ENCODE results near the gene NFKBIL1.
A peak's percentile ranks its signal among the peaks of the same experiment; 100 is the strongest.
"Not testable (repeated sequence)": the region's sequence is repeated elsewhere in the genome, so short reads cannot be mapped to it uniquely, and the experiment has no call there.

NFKBIL1 gene, protein sequence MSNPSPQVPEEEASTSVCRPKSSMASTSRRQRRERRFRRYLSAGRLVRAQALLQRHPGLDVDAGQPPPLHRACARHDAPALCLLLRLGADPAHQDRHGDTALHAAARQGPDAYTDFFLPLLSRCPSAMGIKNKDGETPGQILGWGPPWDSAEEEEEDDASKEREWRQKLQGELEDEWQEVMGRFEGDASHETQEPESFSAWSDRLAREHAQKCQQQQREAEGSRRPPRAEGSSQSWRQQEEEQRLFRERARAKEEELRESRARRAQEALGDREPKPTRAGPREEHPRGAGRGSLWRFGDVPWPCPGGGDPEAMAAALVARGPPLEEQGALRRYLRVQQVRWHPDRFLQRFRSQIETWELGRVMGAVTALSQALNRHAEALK

DNA sequence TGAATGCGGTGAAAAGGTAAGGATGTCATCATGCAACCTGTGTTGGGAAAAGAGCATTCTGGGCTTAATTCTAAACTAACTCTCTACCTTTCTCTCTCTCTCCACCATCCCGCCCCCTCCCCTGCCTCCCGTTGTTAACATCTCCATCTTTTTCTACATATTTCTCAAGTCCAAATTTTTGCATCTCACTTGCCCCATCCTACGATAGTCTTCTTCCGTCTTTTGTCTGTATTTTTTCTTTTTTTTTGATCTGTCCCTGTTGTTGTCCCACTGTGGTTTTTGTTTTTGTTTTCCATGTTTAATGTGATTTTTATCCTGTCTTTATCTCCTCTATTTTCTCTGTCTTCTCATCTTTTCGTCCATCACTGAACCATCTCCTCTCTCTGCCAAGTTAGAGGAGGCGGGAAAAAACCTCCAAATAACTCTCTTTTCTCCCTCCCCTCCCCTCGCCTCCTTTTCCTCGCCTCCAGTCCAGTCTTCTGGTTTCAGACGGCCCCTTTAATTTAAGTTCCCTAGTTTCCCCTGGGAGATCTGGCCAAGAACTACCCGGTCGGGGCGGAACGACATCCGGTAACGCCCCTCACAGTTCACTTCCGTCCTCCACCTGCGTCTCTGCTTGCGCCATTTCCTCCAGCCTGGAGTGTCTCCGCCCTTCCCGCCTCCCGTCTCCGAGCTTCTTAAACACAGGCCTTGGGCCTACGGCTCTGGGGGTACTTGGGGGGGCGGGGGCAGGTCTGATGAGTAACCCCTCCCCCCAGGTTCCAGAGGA is at the start of gene NFKBIL1:
Gene NFKBIL1 (plus strand): TSS at position 651 of the 769 bp plus-strand sequence. CDS start 87 bp downstream, at position 738.
- DNase-seq (ENCODE audit: low read depth): peak; percentile 94

DNA sequence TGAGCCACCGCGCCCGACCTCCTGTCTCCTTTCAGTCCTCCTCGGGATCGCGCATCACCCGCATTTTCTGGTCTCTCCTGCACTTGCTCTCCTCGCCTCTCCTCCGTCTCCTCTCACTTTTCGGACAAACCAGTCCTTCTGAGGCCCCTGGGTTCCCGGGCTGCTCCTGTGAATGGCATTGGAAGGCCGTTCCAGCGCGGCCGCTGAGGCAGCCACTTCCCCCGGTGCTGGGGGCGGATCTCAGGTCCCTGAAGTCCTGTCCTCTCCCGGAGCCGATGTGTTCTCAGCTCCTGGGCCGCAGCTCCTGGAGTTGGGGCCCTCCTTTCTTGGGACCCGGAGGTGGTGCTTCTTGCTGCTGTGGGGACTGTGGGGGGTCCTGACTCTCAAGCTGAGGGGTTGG is 48.7 kb upstream of the NFKBIL1 start:
- DNase-seq (ENCODE audit: low read depth): no peak

DNA sequence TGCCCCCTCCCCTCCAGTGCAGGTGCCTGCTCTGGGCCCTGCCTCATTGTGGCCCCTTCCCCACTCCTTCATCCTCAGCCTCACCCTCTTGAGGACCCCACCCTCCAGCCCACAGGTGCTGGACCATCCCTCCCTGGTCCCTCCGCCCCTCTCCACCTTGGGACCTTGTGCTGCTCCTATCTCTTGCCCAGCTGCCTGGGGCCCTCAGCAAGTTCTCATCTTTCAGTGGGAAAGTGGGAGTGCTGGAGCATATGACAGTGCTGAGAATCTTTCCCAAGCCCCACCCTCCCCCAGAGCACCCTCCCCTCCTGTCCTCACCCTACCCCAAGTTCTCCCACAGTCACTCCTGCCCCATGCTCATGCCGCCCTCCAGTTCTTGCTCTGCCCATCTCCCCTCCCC is 47.8 kb upstream of the NFKBIL1 start:
- DNase-seq (ENCODE audit: low read depth): not testable (repeated sequence)

GRCh38 chr6:31502586-31502985 is 44.8 kb upstream of the NFKBIL1 start:
- DNase-seq (ENCODE audit: low read depth): no peak

GRCh38 chr6:31509036-31509435 is 38.4 kb upstream of the NFKBIL1 start:
- DNase-seq (ENCODE audit: low read depth): not testable (repeated sequence)

DNA sequence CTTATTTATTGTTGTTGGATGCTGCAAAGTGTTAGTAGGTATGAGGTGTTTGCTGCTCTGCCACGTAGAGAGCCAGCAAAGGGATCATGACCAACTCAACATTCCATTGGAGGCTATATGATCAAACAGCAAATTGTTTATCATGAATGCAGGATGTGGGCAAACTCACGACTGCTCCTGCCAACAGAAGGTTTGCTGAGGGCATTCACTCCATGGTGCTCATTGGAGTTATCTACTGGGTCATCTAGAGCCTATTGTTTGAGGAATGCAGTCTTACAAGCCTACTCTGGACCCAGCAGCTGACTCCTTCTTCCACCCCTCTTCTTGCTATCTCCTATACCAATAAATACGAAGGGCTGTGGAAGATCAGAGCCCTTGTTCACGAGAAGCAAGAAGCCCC is 37.4 kb upstream of the NFKBIL1 start:
- DNase-seq (ENCODE audit: low read depth): no peak

DNA sequence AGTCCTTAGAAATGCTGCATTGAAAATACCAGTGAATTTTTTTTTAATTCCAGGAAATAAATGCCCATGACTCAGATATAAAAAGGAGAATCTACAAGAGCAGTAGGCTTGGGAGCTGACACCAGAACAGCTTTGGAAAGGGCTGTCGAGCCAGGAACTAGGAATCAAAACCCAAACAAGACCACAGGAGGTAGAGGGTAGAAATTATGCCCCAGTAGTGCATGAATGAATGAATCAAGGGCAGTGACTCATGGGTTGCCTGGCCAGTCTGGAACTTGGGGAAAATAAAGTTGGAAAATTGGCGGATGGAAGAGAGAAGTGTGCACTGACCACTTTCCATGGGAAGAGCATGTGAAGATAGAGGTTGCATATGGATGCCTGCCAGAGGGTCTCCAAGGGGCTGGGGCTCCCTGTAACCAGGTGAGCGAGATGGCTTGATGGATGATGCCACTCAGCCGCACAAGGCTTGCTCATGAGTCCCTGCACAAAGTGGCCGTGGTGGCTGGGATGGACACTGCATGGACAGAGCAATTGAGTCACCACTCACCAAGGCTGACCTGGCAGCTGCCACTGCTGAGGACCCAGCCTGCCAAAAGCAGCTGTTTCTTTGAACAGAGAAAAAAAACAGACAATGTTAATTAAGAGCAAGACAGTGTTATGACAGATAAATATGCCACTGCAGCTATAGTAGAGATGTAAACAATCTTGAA is 33.8 kb upstream of the NFKBIL1 start:
- no peak for DNase-seq (ENCODE audit: low read depth)

GRCh38 chr6:31521835-31522234 is 25.6 kb upstream of the NFKBIL1 start:
- DNase-seq (ENCODE audit: low read depth): no peak

DNA sequence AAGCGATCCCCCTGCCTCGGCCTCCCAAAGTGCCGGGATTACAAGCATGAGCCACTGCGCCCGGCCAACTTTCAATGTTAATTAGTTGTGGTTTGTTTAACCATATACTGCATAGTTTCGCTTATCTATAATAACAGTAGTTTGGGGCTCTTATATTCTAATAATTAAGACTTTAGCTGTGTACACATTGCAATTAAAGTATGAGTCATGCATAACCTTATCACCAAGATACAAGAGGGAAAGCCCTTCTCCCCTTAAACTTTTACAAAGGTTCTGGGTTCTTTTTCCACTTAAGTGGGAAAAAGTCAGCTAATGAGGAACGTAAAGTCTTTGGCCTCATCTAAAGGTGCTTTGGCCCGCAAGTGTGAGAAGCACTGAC is 21.9 kb upstream of the NFKBIL1 start:
- no peak for DNase-seq (ENCODE audit: low read depth)

DNA sequence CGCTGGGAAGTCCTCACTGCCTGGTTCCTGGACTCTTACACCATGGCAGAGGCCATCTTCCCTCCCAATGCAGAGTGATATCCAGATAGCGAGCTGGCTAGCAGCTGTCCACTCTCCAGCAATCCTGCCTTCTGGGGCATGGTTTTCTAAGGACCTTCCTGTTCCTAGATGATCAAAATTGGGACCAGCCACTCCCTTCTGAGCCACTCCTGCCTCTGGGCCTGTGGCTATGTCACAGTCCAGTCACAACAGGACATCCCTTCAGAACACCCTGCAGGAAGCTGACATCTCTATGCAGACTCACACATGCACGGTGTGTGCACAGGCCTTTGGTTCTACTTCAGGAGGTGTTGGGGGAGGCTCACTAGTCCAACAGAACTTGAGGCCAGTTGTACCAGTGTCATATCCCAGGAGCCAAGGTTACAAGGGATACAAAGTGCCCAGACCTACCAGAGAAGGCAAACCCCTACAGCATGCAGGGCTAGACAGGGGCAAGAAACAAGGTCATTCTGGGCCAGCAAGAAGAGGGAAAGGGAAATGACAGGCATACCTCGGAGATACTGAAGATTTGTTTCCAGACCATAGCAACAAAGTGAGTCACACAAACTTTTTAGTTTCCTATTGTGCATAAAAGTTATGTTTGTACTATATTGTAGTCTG is 21.3 kb upstream of the NFKBIL1 start:
- DNase-seq (ENCODE audit: low read depth): no peak

GRCh38 chr6:31528307-31528777 is 19.1 kb upstream of the NFKBIL1 start:
- no peak for DNase-seq (ENCODE audit: low read depth)

GRCh38 chr6:31528821-31529328 is 18.5 kb upstream of the NFKBIL1 start, which contains the start of gene MCCD1:
TSS of gene MCCD1 (plus strand) at chr6:31528962. CDS start at chr6:31529015, 53 bp downstream.
- no peak for DNase-seq (ENCODE audit: low read depth)

DNA sequence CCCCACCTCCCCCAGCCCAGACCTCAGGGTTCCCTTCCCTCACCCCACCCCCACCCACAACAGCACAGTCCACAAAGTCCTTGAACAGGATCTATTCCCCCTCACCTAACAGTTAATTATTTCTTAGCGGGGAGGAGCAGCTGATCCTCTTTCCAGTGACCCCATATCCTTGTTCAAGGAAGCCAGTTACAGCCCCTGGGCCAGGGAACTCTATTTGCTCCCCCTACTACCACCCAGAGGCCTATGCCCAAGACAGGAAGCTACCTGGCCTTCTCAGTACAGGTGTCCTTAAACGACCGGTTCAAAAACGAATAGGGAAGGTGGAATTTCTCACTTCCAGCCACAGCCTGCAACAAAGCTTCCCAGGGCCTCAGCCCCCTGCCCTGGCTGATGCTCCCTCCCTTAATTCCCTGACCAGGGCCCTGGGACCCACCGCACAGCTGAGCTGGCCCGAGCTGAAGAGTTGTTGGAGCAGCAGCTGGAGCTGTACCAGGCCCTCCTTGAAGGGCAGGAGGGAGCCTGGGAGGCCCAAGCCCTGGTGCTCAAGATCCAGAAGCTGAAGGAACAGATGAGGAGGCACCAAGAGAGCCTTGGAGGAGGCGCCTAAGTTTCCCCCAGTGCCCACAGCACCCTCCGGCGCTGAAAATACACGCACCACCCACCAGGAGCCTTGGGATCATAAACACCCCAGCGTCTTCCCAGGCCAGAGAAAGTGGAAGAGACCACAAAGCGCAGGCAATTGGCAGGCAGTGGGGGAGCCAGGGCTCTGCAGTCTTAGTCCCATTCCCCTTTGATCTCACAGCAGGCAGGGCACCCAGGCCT is 17.9 kb upstream of the NFKBIL1 start:
- no peak for DNase-seq (ENCODE audit: low read depth)

- DNase-seq (ENCODE audit: low read depth): no peak
Measured at GRCh38 chr6:31530659-31531058, 16.7 kb upstream of the NFKBIL1 start.

- no peak for DNase-seq (ENCODE audit: low read depth)
Measured at GRCh38 chr6:31531162-31531561, 16.2 kb upstream of the NFKBIL1 start.

GRCh38 chr6:31531771-31532643 is 15.4 kb upstream of the NFKBIL1 start:
- DNase-seq (ENCODE audit: low read depth): no peak

- DNase-seq (ENCODE audit: low read depth): no peak
Measured at GRCh38 chr6:31532644-31533454, 14.6 kb upstream of the NFKBIL1 start.

- no peak for DNase-seq (ENCODE audit: low read depth)
Measured at GRCh38 chr6:31533455-31533841, 14.0 kb upstream of the NFKBIL1 start.

DNA sequence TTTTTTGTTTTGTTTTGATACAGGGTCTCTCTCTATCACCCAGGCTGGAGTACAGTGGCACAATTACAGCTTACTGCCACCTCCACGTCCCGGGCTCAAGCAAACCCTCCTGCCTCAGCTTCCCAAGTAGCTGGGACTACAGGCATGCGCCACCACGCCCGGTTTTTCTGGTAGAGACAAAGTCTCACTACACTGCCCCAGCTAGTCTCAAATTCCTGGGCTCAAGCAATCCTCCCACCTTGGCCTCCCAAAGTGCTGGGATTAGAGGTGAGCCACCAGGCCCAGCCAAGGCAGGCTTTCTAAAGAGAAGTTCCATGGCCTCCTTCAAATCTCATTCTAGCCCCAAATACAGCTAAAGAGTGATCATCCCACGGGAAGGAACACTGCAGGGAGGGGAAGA is 13.4 kb upstream of the NFKBIL1 start:
- no peak for DNase-seq (ENCODE audit: low read depth)
